Pancreas (tissue), 10 donors: Measurements from ENCODE around the gene SSR3. TPM values are rescaled to one million over a fixed set of nuclear protein-coding genes. Genes with fewer than 3 reads are reported as not detected.

ENCODE experiments used
- ATAC-seq, 4 donors: fragments of 200-7000 bp; cut with Tn5 transposase; one replicate each; pipeline versions ENCODE4 v1.8.0 to v1.9.1; 2020; ENCODE audit warnings: mild to moderate bottlenecking in 4 of 4, moderate library complexity in 4 of 4
- DNase-seq, 6 donors: peaks; one replicate each; pipeline ENCODE4 v3.0.0-alpha.2; 2020
- FAIRE-seq: peaks from 2 replicates; lab custom pipeline; 2012; peaks lifted over from hg19 to GRCh38; lab: Jason Lieb, UNC
- H3K27ac ChIP-seq, 4 donors: fragments of 200-600 bp; sonication (generic); 1 replicate in 3 of 4; 2 replicates in 1 of 4; pipeline versions ENCODE4 v1.5.0 to v1.8.0; 2020
- H3K27me3 ChIP-seq, 4 donors: fragments of 200-600 bp; one replicate each; pipeline ENCODE4 v1.8.0; 2021
- H3K36me3 ChIP-seq, 3 donors: fragments of 200-600 bp; sonication (generic) in 1 of 3; one replicate each; pipeline versions ENCODE4 v1.5.0 to v1.8.0; 2020 to 2021
- H3K4me1 ChIP-seq, 3 donors: fragments of 200-600 bp; one replicate each; pipeline ENCODE4 v1.8.0; 2021
- H3K4me3 ChIP-seq, 4 donors: fragments of 200-600 bp; sonication (generic) in 2 of 4; one replicate each; pipeline versions ENCODE4 v1.5.0 to v1.8.0; 2020 to 2021
- H3K9me3 ChIP-seq, 4 donors: fragments of 200-600 bp; one replicate each; pipeline ENCODE4 v1.8.0; 2021
- CTCF ChIP-seq, 4 donors: fragments of 200-600 bp; sonication (generic) in 3 of 4; IDR thresholded peaks; one replicate each; pipeline versions ENCODE4 v1.5.0 to v1.8.0; 2021; ENCODE audit warnings: antibody characterized with exemption in 4 of 4
- WGBS, 2 donors: extraction: QIAGEN DNeasy Blood & Tissue Kit; methylation state at CpG; one replicate each; pipeline ENCODE4 v1.1.7; 2013; 5-methylcytosine and 5-hydroxymethylcytosine counted together
- intact Hi-C, 3 donors: fragments of 100-400 bp; cut with DNase I; formaldehyde crosslinking; loops; one replicate each; pipeline versions ENCODE4 v1.11.1 to v1.14.2; 2022
- polyA plus RNA-seq, 2 donors: library from polyadenylated mRNA; stranded (reverse); fragments of 200-250 nt; gene quantifications; one replicate each; pipeline ENCODE4 v1.2.3, GENCODE V29; 2013
- total RNA-seq, 6 donors: library from RNA; stranded (reverse); fragmentation: NEBNext Ultra II Directional in 4 of 6; extraction: Animal tissue kit (Norgen Biotek cat#: 25700) in 4 of 6; gene quantifications; one replicate each; pipeline versions ENCODE4 v1.2.1 to v1.2.4, GENCODE V29; 2021 to 2023
- donor health status: healthy with polysubstance abuse.
- donor health status: DM: no; HTN: no; CAD: no; lungs with moderate emphysema.
- donor health status: DM: no; HTN: no; CAD: no.
- donor health status: control.
- donor health status: control.
- donor health status: Bipolar disorder and iron deficiency.
- donor health status: DM: yes; HTN: yes; CAD: no.
- donor health status: DM: no; HTN: no; CAD: no.
- donor health status: DM: no; HTN: no; CAD: no.
- donor health status: DM: yes; HTN: yes; CAD: no.

Gene SSR3
- total and polyA plus RNA-seq, 8 donors: 91.5 to 251 (median 169) TPM

GRCh38 chr3:156543043-156543555 is 11.8 kb downstream of the SSR3 start:
- no peak for FAIRE-seq

GRCh38 chr3:156542101-156543042 is 12.5 kb downstream of the SSR3 start:
- H3K36me3 ChIP-seq: peaks cover 0 to 39% (median 24%) of the 10 kb centered on the region in 3 donors
- intact Hi-C loops: no loop called here
- WGBS, 2 donors: 27 to 34% methylated on average over 5 of the region's 5 CpGs
- H3K27me3 ChIP-seq: no peaks in the 10 kb centered on the region
- no peak for ATAC-seq
- H3K4me3 ChIP-seq: no peak overlapping the region
- no peak for FAIRE-seq
- peaks cover 2 to 17% (median 15%) of the 10 kb centered on the region in 3 donors for H3K4me1 ChIP-seq
- DNase-seq: no peak
- no peaks in the 10 kb centered on the region for H3K9me3 ChIP-seq
- H3K27ac ChIP-seq: peak overlapping the region in 1 of 4 donors; percentile 23
- no peak for TF ChIP-seq CTCF (IDR thresholded peaks at IDR 0.05)

More at GRCh38 chr3:156543043-156543555, 11.8 kb downstream of the SSR3 start:
- H3K4me3 ChIP-seq: no peak overlapping the region
- H3K27ac ChIP-seq: peak overlapping the region in 1 of 4 donors; percentile 23
- TF ChIP-seq CTCF (IDR thresholded peaks at IDR 0.05): no peak
- peaks cover 4 to 20% (median 17%) of the 10 kb centered on the region in 3 donors for H3K4me1 ChIP-seq
- DNase-seq (no peak), ATAC-seq (no peak)
- H3K36me3 ChIP-seq: peaks cover 0 to 47% (median 24%) of the 10 kb centered on the region in 3 donors
- intact Hi-C loops: no loop called here
- WGBS, 2 donors: 73 to 75% methylated on average over 2 of the region's 2 CpGs
- no peaks in the 10 kb centered on the region for H3K27me3 ChIP-seq
- H3K9me3 ChIP-seq: no peaks in the 10 kb centered on the region

- no peak for ATAC-seq
- TF ChIP-seq CTCF (IDR thresholded peaks at IDR 0.05): no peak
Measured at GRCh38 chr3:156539802-156540201, 15.1 kb downstream of the SSR3 start.

GRCh38 chr3:156539051-156539450 is 15.9 kb downstream of the SSR3 start:
- 80 to 82% methylated on average over 2 of the region's 2 CpGs for WGBS, 2 donors
- intact Hi-C loops: loop anchor here in 1 of 3 donors (10.0 kb wide), 1 partner anchor 596 kb away; no protein-coding TSS in a partner anchor
- H3K4me1 ChIP-seq: peaks cover 14 to 32% (median 24%) of the 10 kb centered on the region in 3 donors
- TF ChIP-seq CTCF (IDR thresholded peaks at IDR 0.05): no peak
- H3K36me3 ChIP-seq: peaks cover 0 to 28% (median 23%) of the 10 kb centered on the region in 3 donors
- H3K4me3 ChIP-seq: no peak overlapping the region
- no peaks in the 10 kb centered on the region for H3K9me3 ChIP-seq
- ATAC-seq (no peak), DNase-seq (no peak), FAIRE-seq (no peak)
- H3K27ac ChIP-seq: no peak overlapping the region
- no peaks in the 10 kb centered on the region for H3K27me3 ChIP-seq

More at GRCh38 chr3:156539802-156540201, 15.1 kb downstream of the SSR3 start:
- Histone ChIP-seq H3K4me1 (peaks cover 14 to 29% (median 22%) of the 10 kb centered on the region in 3 donors), H3K27ac (no peak overlapping the region), H3K9me3 (no peaks in the 10 kb centered on the region), H3K27me3 (no peaks in the 10 kb centered on the region), H3K4me3 (no peak overlapping the region), H3K36me3 (peaks cover 0 to 29% (median 24%) of the 10 kb centered on the region in 3 donors)
- intact Hi-C loops: loop anchor here in 1 of 3 donors (10.0 kb wide), 1 partner anchor 595 kb away; no protein-coding TSS in a partner anchor
- DNase-seq: no peak
- 96 to 98% methylated on average over 1 of the region's 1 CpG for WGBS, 2 donors
- FAIRE-seq: no peak
